ENCODE data around the gene ALKBH7.
A peak's percentile ranks its signal among the peaks of the same experiment; 100 is the strongest.
"Not testable (repeated sequence)": the region's sequence is repeated elsewhere in the genome, so short reads cannot be mapped to it uniquely, and the experiment has no call there.

The ALKBH7 gene

DNA sequence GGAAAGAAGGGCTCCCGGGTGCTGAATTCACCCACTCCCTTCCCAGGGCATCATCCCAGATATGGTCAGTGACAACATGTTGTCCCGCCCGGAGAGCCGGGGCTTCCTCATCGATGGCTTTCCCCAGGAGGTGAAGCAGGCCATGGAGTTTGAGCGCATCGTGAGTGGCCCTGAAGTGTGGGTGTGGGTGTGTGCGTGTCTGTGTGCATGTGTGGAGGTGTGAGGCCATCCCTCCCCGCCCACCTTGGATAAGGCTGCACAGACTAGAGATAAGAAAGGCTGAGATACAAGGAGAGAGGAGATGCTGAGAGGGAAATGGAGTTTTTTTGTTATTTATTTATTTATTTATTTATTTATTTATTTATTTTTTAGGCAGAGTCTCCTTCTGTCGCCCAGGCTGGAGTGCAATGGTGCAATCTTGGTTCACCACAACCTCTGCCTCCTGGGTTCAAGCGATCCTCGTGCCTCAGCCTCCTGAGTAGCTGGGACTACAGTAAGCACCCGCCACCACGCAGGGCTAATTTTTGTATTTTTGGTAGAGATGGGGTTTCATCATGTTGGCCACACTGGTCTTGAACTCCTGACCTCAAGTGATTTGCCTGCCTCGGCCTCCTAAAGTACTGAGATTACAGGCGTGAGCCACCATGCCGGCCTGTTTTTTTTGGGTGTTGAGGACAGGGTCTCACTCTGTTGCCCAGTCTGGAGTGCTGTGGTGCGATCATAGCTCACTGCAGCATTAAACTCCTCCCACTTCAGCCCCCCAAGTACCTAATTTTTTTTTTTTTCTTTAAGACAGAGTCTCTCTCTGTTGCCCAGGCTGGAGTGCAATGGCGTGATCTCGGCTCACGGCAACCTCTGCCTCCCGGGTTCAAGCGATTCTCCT is 27.7 kb downstream of the ALKBH7 start:
- H3K9me3 Mint-ChIP-seq, H3K4me3 Mint-ChIP-seq, H3K4me1 Mint-ChIP-seq, H3K27me3 Mint-ChIP-seq, H3K27ac Mint-ChIP-seq, CTCF ChIA-PET, DNase-seq, H3K36me3 Mint-ChIP-seq: not testable (repeated sequence)

DNA sequence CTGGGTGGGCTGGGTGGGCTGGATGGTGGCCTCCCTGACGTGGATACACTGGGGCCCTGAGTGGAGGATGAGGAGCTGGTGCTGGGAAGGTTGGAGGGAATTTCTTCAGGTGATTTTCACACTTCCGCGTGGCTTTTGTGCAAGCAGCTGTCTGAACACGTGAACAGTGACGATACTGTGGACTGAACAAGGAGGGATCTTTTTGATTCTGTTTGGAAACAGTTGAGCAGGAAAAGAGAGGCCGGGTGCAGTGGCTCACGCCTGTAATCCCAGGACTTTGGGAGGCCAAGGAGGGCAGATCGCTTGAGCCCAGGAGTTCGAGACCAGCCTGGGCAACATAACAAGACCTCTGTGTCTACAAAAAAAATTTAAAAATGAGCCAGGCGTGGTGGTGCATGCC is 29.5 kb downstream of the ALKBH7 start:
- Mint-ChIP-seq H3K27ac (no peak overlapping the region), H3K9me3 (no peaks in the 10 kb centered on the region), H3K27me3 (peaks cover 5% of the 10 kb centered on the region), H3K4me1 (no peaks in the 10 kb centered on the region), H3K4me3 (no peak overlapping the region), H3K36me3 (no peaks in the 10 kb centered on the region)
- CTCF ChIA-PET = no interaction called here
- no peak for DNase-seq

DNA sequence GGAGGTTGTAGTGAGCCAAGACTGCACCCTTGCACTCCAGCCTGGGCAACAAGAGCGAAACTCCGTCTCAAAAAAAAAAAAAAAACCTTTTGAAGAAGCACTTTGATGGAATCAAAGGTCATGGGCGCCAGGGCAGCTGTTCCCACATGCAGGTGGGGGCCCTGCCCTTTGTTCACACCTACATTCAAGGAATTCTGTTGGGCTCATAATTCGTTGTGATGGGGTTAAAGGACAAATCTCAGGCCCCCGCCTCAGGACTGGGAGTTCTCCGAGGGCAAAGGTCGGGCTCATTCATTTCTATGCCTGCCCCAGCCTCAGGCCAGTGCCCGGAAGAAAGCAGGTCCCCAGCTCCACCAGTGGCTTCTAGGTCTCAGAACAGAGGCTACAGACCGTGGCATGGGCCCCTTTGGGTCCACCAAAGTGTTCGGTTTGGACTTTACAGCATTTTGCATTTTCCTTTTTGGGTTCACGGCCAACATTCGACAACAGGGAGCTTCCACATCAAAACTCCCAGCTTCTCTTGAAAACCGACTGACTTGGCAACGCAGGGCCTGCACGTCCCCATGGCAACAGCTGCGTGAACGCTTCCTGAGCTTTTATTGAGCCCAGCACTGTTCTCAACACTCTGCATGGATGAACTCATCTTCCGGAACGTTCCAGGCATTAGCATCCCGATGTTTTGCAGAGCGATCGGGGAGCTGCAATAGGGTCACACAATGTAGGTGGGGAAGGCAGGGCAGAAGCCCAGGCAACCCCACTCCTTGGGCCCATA is 30.4 kb downstream of the ALKBH7 start:
- Mint-ChIP-seq H3K27me3 (peaks cover 5% of the 10 kb centered on the region), H3K36me3 (no peaks in the 10 kb centered on the region), H3K27ac (no peak overlapping the region), H3K4me1 (no peaks in the 10 kb centered on the region), H3K4me3 (no peak overlapping the region), H3K9me3 (no peaks in the 10 kb centered on the region)
- CTCF ChIA-PET = no interaction called here
- DNase-seq = no peak

DNA sequence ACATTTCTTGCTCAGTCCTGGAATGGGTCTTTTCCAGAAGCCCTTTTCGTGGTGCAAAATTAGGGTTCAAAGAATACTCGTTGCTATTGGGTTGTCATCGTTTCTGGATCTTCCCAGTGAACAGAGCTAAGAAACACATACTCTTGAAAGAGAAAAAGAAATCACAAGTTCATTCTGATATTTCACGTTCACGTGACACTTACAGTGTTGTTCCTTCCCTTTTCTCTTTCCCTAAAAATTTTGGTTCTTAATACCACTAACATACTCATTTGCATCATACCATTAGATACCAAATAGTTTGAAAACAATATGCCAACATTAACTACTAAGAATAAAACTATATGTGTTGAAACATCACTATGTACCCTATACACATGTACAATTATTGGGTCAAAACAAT is 33.8 kb downstream of the ALKBH7 start:
- H3K27me3 Mint-ChIP-seq = no peaks in the 10 kb centered on the region
- no peak overlapping the region for H3K4me3 Mint-ChIP-seq
- H3K9me3 Mint-ChIP-seq = no peaks in the 10 kb centered on the region
- DNase-seq = no peak
- H3K4me1 Mint-ChIP-seq = no peaks in the 10 kb centered on the region
- no peak overlapping the region for H3K27ac Mint-ChIP-seq
- CTCF ChIA-PET = interaction anchor here (0.9 kb wide), 1 partner anchor 19 kb away, joined by 3 read pairs; no protein-coding TSS in a partner anchor
- no peaks in the 10 kb centered on the region for H3K36me3 Mint-ChIP-seq

DNA sequence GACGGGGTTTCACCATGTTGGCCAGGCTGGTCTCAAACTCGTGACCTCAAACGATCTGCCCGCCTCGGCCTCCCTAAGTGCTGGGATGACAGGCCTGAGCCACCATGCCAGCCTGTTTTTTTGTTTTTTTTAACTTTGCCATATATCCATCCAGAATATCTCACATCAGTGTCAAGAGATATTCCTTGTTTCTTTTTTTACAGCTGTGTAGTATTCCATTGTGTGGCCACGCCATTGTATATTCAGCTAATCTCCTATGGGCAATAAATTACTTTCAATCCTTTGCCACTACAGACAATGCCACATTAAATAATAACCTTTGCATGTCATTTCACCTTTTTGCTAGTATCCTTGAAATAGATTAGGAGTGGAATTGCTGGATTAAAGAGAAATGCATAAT is 36.8 kb downstream of the ALKBH7 start:
- H3K27ac Mint-ChIP-seq = no peak overlapping the region
- CTCF ChIA-PET = no interaction called here

DNA sequence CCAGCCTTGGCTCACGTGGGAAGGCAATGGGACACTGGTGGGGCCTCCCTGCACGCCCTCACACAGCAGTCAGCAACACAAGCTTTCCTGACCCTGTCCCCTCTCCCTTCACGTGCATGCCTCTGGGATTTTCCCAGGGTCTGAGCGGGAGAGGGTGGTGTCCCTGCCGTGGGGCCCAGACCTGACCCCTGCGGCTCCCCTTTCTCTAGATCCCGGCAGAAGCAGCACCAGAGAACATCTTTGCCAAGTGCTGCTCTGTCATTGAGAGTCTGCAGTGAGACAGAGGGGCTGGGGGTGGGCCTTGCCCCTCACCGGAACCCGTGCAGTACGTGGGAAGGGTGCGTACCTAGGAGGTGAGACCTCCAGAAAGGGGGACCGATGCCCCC is 39.5 kb downstream of the ALKBH7 start:
- H3K27me3 Mint-ChIP-seq = no peaks in the 10 kb centered on the region

More for the DNA sequence above, 36.8 kb downstream of the ALKBH7 start:
- Mint-ChIP-seq H3K9me3 (no peaks in the 10 kb centered on the region), H3K4me1 (no peaks in the 10 kb centered on the region), H3K27me3 (no peaks in the 10 kb centered on the region), H3K4me3 (no peak overlapping the region), H3K36me3 (peaks cover 7% of the 10 kb centered on the region)
- DNase-seq = no peak

DNA sequence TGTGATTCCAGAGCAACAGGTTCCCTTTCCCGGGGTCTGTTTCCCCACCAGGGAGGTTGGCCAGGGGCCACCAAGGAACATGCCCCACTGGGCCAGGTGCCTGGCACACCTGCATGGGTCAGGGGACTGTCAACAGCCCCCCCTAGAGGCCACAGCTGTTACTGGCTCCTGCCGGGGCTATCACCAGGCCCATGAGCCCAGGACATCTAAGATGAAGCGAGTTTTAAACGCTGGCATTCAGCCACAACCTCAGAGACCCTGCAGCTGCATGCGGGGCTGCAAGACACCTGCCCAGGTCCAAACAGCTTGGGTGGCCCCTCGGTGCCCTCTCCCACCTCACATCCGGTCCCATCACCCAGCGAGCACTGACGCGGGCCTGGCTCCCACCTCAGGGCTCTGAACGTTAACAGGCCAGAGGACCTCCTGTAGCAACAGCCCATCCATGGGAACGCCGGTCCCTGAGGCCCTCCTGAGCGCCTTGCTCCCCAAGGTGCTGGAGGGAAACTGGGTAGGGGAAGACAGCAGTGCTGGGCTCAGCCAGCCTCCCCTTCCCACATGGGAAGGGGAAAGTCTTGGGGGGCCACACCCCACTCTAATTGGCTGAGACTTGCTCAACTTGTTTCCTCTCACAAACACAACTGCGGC is 40.0 kb downstream of the ALKBH7 start:
- Mint-ChIP-seq H3K4me1 (no peaks in the 10 kb centered on the region), H3K9me3 (no peaks in the 10 kb centered on the region), H3K27ac (no peak overlapping the region), H3K27me3 (no peaks in the 10 kb centered on the region), H3K4me3 (no peak overlapping the region), H3K36me3 (peaks cover 16% of the 10 kb centered on the region)
- CTCF ChIA-PET = no interaction called here
- peak; percentile 62 for DNase-seq

More for the DNA sequence above, 39.5 kb downstream of the ALKBH7 start:
- DNase-seq = no peak
- Mint-ChIP-seq H3K4me3 (no peak overlapping the region), H3K27ac (no peak overlapping the region), H3K36me3 (peaks cover 16% of the 10 kb centered on the region), H3K4me1 (no peaks in the 10 kb centered on the region), H3K9me3 (no peaks in the 10 kb centered on the region)
- CTCF ChIA-PET = no interaction called here

DNA sequence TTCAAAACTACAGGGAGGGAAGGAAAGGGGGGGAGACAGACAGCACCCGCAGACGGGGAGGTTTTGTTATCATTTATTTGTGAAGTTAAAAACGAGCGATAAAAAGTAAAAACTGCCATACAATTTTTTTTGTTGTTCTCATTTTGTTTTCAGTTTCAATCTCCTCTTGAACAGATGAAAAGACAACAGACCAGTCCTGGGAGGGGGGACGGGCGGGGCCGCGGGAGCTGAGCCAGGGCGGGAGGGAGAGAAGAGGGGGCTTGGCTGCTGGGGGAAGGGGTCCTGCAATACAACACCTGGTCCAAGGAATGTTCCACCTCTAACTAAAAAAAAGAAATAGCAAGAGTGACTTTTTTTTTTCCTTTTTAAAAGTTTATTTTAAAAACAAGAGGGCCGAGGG is 40.7 kb downstream of the ALKBH7 start:
- CTCF ChIA-PET = no interaction called here
- Mint-ChIP-seq H3K27ac (no peak overlapping the region), H3K9me3 (no peaks in the 10 kb centered on the region), H3K36me3 (peaks cover 18% of the 10 kb centered on the region), H3K4me1 (no peaks in the 10 kb centered on the region), H3K4me3 (no peak overlapping the region), H3K27me3 (no peaks in the 10 kb centered on the region)
- DNase-seq = no peak

DNA sequence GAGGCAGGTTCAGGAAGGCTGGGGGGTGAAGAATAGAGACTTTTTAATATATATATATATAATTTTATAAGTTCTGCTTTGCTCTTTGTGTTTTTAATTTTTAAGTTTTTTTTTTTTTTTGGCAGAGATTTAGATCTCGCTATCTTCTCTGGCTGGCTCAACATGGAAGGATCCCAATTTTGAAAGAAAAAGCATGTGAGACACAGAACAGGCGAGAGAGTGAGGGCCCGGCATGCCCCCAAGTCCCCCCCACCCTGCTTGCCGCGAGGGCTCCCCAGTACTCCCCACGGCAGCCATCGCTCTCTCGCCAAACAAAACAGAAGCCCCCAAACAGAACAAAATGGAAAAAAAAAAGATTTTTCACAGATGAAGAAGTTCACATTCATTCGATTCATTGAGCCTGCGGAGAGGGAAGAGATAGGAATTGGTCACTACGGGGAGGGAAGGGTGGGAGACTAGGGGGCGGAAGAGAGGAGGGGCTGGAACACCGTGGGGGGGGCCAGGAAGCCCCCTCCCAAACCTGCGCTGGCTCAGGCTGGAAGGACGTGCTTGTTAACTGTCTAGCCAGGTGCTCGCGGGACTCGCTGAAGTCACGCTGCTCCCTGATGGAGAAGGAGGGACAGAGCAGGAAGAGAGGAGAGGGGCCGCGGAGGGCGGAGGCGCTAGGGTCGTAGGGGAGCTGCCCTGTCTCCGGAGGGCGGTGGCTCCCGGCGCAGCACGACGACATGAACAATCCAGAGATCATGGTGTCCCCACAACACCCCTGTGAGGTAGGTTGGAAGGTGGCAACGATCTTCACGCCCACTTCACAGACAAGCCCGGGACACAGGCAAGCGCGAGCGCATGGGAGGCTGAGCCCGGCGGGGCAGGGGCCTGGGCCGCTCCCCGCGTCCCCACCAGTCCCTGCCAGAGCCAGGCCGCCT is 41.4 kb downstream of the ALKBH7 start:
- no peaks in the 10 kb centered on the region for H3K9me3 Mint-ChIP-seq
- H3K4me3 Mint-ChIP-seq = no peak overlapping the region
- CTCF ChIA-PET = no interaction called here
- H3K27me3 Mint-ChIP-seq = no peaks in the 10 kb centered on the region
- H3K36me3 Mint-ChIP-seq = peaks cover 21% of the 10 kb centered on the region
- H3K27ac Mint-ChIP-seq = no peak overlapping the region
- no peaks in the 10 kb centered on the region for H3K4me1 Mint-ChIP-seq
- DNase-seq = no peak

DNA sequence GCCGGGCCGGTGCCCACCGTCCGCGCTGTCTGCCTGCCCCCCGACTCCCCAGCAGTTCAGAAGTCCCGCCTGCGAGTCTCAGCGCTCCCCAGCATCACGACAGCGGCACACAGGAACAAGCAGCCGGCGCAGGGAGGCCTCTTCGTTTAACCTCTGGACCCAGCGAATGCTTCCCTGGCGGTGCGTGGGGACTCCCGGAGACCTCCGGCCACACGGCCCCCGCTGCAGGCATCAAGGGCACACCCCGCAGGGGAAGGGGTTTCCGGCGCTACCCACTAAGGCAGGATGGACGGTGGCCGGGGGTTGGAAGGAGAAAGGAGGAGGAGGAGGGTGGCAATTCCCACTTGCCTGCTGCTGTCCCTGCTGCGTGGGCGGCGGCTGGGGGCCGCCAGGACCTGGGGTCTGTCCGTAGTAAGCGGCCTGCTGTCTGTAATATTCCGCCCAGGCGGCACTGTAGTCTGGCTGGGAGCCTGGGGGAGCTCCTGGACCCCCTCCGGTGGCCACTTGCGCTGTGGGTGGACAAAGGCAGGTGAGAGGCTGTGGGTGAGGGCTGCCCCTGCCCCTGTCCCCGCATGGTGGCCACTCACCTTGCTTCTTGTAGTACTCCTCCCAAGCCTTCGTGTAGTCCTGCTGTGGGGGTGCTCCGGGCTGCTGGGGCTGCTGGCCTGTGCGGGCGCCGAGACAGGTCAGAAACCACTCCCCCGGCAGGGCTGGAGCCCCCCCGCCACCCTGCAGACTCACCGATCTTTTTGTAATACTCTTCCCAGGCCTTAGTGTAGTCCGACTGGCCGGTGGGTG is 42.4 kb downstream of the ALKBH7 start:
- no peaks in the 10 kb centered on the region for H3K27me3 Mint-ChIP-seq
- H3K27ac Mint-ChIP-seq = no peak overlapping the region
- no peak overlapping the region for H3K4me3 Mint-ChIP-seq
- DNase-seq = no peak
- H3K4me1 Mint-ChIP-seq = no peaks in the 10 kb centered on the region
- peaks cover 26% of the 10 kb centered on the region for H3K36me3 Mint-ChIP-seq
- H3K9me3 Mint-ChIP-seq = no peaks in the 10 kb centered on the region
- CTCF ChIA-PET = no interaction called here

DNA sequence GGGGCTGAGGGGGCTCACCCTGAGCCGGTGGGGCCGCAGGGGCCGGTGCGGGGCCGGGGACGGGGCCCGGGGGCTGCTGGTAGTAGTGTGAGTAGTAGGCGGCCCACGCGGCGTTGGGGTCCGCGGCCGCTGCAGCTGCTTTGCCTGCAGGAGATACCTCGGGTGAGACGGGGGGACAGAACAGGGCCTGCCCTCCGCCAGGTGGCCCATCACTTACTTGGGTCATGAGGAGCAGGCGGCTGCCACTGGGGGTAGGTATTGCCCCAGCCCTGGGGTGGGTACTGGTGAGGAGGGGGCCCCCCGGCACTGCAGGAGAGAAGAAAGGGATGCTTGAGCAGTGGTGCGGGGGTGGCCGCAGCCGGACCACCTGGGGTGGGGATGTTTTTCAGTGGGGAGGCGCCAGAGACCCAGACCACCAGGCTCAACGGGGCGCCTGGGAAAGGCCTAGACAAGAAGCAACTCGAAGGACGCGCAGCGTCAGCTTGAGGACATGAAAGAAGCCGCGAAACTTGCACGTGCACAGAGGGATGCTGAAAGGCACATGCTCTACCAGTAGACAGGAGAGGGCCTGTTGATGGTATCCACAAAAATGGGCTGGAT is 43.1 kb downstream of the ALKBH7 start:
- CTCF ChIA-PET = no interaction called here
- H3K27me3 Mint-ChIP-seq = no peaks in the 10 kb centered on the region
- peaks cover 33% of the 10 kb centered on the region for H3K36me3 Mint-ChIP-seq
- H3K9me3 Mint-ChIP-seq = no peaks in the 10 kb centered on the region
- H3K4me1 Mint-ChIP-seq = no peaks in the 10 kb centered on the region
- no peak overlapping the region for H3K27ac Mint-ChIP-seq
- no peak for DNase-seq
- H3K4me3 Mint-ChIP-seq = no peak overlapping the region

DNA sequence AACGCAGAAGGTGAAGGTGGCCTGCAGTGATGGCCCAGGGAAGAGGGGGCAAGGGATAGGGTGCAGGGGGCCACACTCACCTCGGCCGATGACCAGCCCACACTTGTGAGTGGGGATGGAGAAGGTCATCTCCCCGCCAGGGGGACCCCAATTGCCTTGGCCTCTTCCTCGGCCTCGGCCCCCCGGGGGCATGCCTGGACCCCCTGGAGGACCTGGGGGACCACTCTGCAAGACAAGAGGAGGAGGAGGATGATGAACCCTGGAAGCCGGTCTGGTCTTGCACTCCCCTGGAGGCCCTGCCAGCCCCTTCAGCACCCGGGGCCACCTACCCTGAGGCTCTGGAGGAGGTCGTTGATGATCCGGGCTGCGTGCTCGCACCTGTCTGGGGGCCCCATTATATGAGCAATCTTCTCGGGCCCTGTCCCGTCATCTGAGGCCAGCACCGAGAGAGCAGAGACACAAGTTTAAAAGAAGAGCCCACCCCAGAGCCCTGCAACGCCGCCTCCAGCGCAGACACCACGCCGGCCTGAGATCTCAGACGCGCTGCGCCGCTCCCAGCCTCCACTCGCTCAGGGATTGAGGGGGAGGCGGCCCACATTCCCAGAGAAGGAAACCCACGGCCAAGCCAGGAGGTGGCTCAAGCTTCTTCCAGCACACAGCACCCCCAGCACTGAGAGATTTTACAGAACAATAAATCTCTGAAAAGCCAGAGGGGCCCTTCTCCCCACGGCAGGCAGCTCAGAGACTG is 44.2 kb downstream of the ALKBH7 start:
- CTCF ChIA-PET = no interaction called here
- H3K27me3 Mint-ChIP-seq = no peaks in the 10 kb centered on the region
- peaks cover 1% of the 10 kb centered on the region for H3K4me1 Mint-ChIP-seq
- no peak overlapping the region for H3K27ac Mint-ChIP-seq
- H3K4me3 Mint-ChIP-seq = no peak overlapping the region
- no peak for DNase-seq
- peaks cover 37% of the 10 kb centered on the region for H3K36me3 Mint-ChIP-seq
- no peaks in the 10 kb centered on the region for H3K9me3 Mint-ChIP-seq
